SU-DHL-6 (cell line): ENCODE measurements around the gene FAM111B.

Experiments
- CTCF ChIP-seq: fragments of 200-600 bp; sonication (generic); IDR thresholded peaks from one replicate; pipeline ENCODE4 v1.5.1; 2017; ENCODE audit warnings: antibody characterized with exemption, mild to moderate bottlenecking, low read length, moderate library complexity; ENCODE audit not compliant: insufficient read depth, poor library complexity, severe bottlenecking
- EZH2phosphoT487 ChIP-seq: fragments of 200-600 bp; sonication (generic), shearing (Covaris generic); conservative IDR thresholded peaks from 2 replicates; pipeline ENCODE4 v1.6.1; 2018; ENCODE audit warnings: mild to moderate bottlenecking, antibody characterized with exemption, low read length, moderate library complexity, mixed read lengths

DNA sequence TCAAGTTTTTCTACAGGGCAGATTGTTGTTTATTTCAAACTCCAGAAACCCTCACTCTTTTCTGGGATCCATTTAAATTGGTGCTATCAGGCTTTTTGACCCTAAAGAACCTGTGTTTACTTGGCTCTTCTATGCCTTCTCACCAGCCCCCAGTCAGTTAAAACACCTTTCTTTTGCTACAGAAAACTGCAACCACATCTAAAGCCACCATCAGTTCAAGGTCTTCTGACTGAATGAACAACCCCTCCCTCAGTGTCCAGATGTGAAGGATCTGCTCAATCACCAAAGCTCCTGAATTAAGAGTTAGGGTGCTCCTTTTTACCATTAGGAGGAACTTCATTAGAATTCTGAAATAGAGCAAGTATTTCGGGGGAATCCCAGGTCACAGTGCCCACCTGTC is 28.0 kb upstream of the FAM111B start:
- TF ChIP-seq CTCF (no peak), EZH2phosphoT487 (no peak)
